ENCODE measurements around the gene WTIP.
A peak's percentile ranks its signal among the peaks of the same experiment; 100 is the strongest.
"Not testable (repeated sequence)": the region's sequence is repeated elsewhere in the genome, so short reads cannot be mapped to it uniquely, and the experiment has no call there.

WTIP gene

GRCh38 chr19:34480971-34481841 lies at the start of gene WTIP:
Gene WTIP, plus strand, starts transcription at chr19:34481758. Its CDS starts 217 bp downstream, at chr19:34481975.
- peak; percentile 34 for DNase-seq (ENCODE audit: low read depth, low spot score)

- DNase-seq (ENCODE audit: low read depth, low spot score), result peak; percentile 79
Measured at GRCh38 chr19:34432797-34433196, 48.8 kb upstream of the WTIP start.

DNA sequence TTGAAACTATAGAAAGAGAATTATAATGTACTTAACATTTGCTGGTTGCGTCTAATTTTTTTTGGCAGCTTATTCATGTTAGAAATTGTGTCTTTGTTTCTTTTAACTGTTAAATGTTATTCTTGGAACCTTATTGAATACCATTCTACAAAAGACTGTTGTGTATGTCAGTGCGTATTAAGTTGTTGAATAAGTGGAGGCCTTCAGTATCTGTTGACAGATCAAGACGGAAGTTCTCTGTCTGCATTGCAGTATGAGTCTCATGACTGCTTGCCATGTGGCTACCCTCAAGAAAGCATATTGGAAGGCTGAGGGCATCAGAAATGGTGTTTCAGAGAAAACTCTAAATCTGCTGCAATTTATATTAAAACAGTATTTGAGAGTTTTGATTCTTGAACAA lies 44.8 kb upstream of the WTIP start:
- no peak for DNase-seq (ENCODE audit: low read depth, low spot score)

- DNase-seq (ENCODE audit: low read depth, low spot score), result no peak
Measured at GRCh38 chr19:34448191-34448590, 33.4 kb upstream of the WTIP start.

DNA sequence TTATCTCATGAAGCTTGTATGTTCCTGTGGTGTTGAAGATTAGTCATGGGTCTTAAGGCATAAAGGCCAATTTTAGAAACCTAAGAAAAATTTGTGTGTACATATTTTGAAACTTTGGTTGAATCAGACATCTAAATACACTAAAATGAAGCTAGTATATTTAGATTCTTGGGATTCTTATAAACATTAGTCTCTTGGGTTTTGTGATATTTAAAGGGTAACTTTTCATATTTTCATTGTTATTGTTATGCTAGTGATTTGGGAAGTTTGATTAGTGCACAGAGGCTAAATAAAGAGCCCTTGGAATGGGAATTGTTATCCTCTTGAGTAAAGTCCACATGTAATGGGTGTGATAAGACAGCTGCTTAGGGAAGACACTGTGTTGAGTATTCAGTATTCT lies 28.8 kb upstream of the WTIP start:
- DNase-seq (ENCODE audit: low read depth, low spot score), result no peak

DNA sequence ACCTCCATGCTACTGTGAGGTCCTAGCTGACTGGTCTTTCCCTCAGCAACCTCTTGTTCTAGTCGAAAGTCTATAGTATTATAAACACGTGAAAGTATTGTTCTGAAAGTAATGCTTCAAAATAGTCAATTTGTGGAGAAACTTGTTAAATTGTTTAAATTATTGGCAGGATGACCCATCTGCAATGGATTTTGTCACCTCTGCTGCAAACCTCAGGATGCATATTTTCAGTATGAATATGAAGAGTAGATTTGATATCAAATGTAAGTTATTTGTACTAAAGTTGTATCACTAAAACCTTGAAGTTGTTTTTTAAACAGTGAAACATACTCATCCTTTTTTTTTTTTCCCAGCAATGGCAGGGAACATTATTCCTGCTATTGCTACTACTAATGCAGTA lies 27.5 kb upstream of the WTIP start:
- no peak for DNase-seq (ENCODE audit: low read depth, low spot score)

DNA sequence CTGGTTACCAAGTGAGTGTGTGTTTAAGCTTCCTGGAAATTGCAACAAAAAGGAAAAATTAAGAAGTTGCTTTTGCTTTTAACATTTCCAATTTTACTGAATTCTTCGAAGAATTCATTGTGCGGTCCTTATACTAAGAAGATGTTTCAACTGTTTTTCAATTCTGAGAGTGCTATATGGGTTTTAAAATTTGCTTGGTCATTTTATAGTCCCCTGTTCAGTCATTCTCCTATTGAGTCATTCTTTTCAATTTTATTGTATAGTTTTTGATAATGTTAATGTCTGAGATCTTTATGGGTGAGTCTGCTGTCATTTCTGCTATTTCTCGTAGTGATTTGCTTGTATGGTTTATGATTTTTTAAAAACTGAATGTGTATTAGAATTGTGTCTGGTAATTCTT lies 26.9 kb upstream of the WTIP start:
- no peak for DNase-seq (ENCODE audit: low read depth, low spot score)

- DNase-seq (ENCODE audit: low read depth, low spot score), result not testable (repeated sequence)
Measured at GRCh38 chr19:34455783-34456480, 25.6 kb upstream of the WTIP start.

DNA sequence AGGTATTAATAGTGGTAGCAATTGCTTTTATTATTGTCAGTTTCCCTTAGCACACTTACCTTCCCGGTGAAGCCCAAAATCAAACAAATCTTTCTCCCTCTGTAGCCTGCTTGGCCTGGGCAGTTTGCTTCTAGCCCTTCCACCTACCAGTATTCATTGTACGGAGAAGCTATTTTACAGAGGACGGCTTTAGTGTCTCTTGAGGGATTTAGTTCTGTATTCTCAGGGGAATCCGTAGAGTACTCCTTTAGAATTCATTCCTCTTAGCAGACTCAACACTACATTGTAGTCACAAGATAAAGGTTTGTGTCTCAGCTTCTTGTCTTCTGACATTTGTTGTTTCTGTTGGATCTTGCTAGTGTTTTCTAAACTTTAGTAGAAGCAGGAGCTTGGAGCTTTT lies 24.1 kb upstream of the WTIP start:
- no peak for DNase-seq (ENCODE audit: low read depth, low spot score)

DNA sequence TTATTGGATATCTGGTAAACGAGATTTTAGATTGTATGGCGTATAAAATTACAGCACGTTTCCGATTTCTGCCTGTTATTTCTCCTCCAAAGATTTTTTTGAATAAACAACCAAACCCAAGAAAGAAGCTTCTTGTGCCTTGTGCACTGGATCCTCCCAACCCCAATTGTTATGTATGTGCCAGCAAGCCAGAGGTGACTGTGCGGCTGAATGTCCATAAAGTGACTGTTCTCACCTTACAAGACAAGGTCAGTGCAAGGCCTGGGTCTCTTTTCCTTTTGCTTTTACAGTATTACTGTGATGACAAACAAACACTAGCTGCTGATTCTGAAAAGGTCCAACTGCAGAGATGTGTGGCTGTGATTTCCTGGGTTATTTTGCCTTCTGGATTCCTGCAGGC lies 22.9 kb upstream of the WTIP start:
- no peak for DNase-seq (ENCODE audit: low read depth, low spot score)

- no peak for DNase-seq (ENCODE audit: low read depth, low spot score)
Measured at GRCh38 chr19:34459614-34460013, 21.9 kb upstream of the WTIP start.

GRCh38 chr19:34461375-34462100 lies 20.0 kb upstream of the WTIP start:
- DNase-seq (ENCODE audit: low read depth, low spot score), result no peak

DNA sequence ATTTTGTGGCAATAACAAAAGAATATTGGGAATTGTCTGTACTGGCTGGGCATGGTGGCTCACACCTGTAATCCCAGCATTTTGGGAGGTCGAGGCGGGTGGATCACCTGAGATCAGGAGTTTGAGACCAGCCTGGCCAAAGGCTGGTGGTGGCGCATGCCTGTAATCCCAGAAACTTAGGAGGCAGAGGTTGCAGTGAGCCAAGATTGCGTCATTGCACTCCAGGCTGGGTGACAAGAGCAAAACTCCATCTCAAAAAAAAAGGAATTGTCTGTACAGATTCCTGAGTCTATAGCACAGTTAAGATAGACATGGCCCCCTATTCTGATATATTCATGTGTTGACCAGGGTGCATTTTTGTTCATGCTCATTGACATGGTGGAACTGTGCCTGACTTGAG lies 16.8 kb upstream of the WTIP start:
- DNase-seq (ENCODE audit: low read depth, low spot score), result not testable (repeated sequence)

GRCh38 chr19:34468409-34468808 lies 13.1 kb upstream of the WTIP start:
- no peak for DNase-seq (ENCODE audit: low read depth, low spot score)

DNA sequence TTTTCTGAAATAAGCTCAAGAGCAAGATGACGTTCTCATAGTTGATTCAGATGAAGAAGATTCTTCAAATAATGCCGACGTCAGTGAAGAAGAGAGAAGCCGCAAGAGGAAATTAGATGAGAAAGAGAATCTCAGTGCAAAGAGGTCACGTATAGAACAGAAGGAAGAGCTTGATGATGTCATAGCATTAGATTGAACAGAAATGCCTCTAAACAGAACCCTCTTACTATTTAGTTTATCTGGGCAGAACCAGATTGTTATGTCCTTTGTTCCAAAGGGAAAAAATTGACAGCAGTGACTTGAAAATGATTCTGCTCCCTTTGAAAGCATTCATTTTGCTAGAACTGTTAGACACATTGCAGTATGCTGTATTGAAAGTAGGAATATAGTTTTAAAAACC lies 12.5 kb upstream of the WTIP start:
- DNase-seq (ENCODE audit: low read depth, low spot score), result not testable (repeated sequence)

DNA sequence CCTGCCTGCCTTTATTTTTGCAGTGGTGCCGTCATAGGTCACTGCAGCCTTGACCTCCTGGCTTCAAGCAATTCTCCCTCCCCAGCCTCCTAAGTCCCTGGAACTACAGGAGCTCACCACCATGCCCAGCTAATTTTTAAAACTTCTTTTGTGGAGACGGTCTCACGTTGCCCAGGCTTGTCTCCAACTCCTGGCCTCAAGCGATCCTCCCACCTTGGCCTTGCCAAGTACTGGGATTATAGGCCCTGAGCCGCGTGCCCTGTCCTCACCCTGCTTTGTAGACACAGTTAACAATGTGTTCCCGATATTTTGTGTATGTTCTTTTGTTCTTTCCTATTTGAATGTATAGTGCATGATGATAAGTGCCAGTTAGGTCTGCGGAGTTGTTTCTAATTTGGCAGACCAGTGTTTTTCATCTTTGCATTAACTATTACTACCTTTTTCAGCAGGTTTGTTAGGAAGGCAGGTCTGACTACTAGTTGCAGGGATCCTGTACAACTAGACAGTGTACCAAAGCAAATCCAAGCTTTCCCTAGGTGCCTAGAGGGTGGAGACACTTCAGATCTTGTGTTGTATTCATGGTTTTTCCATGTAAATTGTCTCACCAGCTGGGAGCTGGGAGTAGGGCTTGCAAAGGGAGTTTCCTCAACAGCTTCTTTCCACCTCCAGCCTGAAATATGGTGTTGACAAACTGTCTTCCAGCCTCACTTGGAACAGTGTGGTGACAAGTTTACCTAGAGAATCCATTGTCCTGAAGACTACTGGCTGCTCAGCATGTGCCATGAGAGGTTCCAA lies 9.5 kb upstream of the WTIP start:
- no peak for DNase-seq (ENCODE audit: low read depth, low spot score)

GRCh38 chr19:34474233-34474989 lies 7.1 kb upstream of the WTIP start:
- no peak for DNase-seq (ENCODE audit: low read depth, low spot score)

DNA sequence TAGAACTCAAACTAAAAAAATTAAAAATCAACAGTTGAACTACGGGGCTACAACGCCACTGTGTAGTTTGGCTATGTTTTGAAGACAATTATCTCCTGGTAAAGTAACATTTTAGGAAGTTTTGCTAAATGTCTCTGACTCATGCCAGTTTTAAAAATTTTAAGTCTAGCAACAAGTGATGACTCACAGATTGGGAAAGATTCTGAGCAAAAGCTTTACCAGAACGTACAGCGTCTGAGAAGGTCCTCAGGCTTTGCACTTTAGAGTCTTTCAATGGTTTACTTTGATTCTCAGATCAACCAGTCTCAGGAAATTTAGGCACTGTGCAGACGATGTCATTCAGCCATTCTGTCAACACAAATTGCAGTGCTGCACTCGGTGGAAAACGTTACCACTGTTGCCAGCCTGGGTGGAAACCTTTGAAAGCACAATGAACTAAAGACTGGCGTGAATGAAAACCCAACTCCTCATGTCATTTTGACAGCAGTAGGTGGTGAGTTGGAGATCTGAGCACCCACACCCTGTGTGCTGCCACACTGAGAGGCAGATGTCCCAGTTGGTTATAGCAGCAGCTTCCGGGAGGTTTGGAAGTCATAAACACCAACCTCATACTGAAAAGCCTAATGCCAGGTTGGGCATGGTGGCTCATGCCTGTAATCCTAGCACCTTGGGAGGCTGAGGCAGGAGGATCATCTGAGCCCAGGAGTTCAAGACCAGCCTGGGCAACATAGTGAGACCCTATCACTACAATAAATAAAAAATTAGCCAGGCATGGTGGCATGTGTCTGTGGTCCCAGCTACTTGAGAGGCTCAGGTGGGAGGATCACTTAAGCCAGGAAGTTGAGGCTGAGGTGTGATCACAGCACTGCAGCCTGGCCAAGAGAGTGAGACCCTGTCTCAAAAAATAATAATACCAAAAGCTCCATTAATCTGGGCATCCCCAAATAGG lies 6.3 kb upstream of the WTIP start:
- no peak for DNase-seq (ENCODE audit: low read depth, low spot score)

- no peak for DNase-seq (ENCODE audit: low read depth, low spot score)
Measured at GRCh38 chr19:34475975-34476594, 5.5 kb upstream of the WTIP start.
